Smooth muscle cell (in vitro differentiated cells): ENCODE results near the gene MBP. TPM values are rescaled to one million over a fixed set of nuclear protein-coding genes. Genes with fewer than 3 reads are reported as not detected.

ENCODE experiments used
- DNase-seq: peaks from one replicate; lab custom pipeline; 2025; ENCODE audit not compliant: unreplicated experiment; lab: John Stamatoyannopoulos, UW
- H2AFZ ChIP-seq: fragments of 200-600 bp; sonication (generic); 2 replicates; pipeline ENCODE4 v1.6.0; 2016; ENCODE audit warnings: antibody characterized with exemption, low read depth, mild to moderate bottlenecking
- H3F3A ChIP-seq: fragments of 200-600 bp; sonication (generic); 2 replicates; pipeline ENCODE4 v1.6.0; 2017; ENCODE audit warnings: antibody characterized with exemption, low read depth
- H3K27ac ChIP-seq: fragments of 200-600 bp; sonication (generic); 2 replicates; pipeline ENCODE4 v1.5.1; 2016; ENCODE audit warnings: low read depth, mild to moderate bottlenecking
- H3K27me3 ChIP-seq: fragments of 200-600 bp; sonication (generic); 2 replicates; pipeline ENCODE4 v1.6.1; 2016; ENCODE audit warnings: low read depth, mild to moderate bottlenecking
- H3K36me3 ChIP-seq: fragments of 200-600 bp; sonication (generic); 2 replicates; pipeline ENCODE4 v1.5.1; 2016; ENCODE audit warnings: low read depth
- H3K4me1 ChIP-seq: fragments of 200-600 bp; sonication (generic); 2 replicates; pipeline ENCODE4 v1.5.1; 2016; ENCODE audit warnings: low read depth
- H3K4me2 ChIP-seq: fragments of 200-600 bp; sonication (generic); 2 replicates; pipeline ENCODE4 v1.6.0; 2016; ENCODE audit warnings: mild to moderate bottlenecking
- H3K4me3 ChIP-seq: fragments of 200-600 bp; sonication (generic); 2 replicates; pipeline ENCODE4 v1.5.1; 2016; ENCODE audit warnings: mild to moderate bottlenecking
- H3K79me2 ChIP-seq: fragments of 200-600 bp; sonication (generic); 2 replicates; pipeline ENCODE4 v1.6.0; 2016; ENCODE audit warnings: low read depth, mild to moderate bottlenecking
- H3K9ac ChIP-seq: fragments of 200-600 bp; sonication (generic); 2 replicates; pipeline ENCODE4 v1.6.0; 2016; ENCODE audit warnings: low read depth
- H3K9me3 ChIP-seq: fragments of 200-600 bp; sonication (generic); replicated peaks from 2 replicates; pipeline ENCODE4 v1.5.1; 2016; ENCODE audit warnings: low read depth
- H4K20me1 ChIP-seq: fragments of 200-600 bp; sonication (generic); 2 replicates; pipeline ENCODE4 v1.6.0; 2016; ENCODE audit warnings: low read depth
- CTCF ChIP-seq: fragments of 200-600 bp; sonication (generic); IDR thresholded peaks from 2 replicates; pipeline ENCODE4 v1.5.1; 2017; ENCODE audit warnings: borderline replicate concordance, mild to moderate bottlenecking, antibody characterized with exemption; ENCODE audit not compliant: insufficient read depth, poor library complexity, severe bottlenecking
- WGBS: methylation state at CpG from one replicate; pipeline ENCODE4 v1.1.7; 2016; ENCODE audit warnings: low lambda C conversion rate; 5-methylcytosine and 5-hydroxymethylcytosine counted together
- polyA plus RNA-seq: library from polyadenylated mRNA; unstranded; fragments of >200 nt; fragmentation: Nextera tagmentation; extraction: Ambion mirVana; gene quantifications from 2 replicates; pipeline ENCODE4 v1.2.1, GENCODE V29; 2016
- total RNA-seq: library from RNA; depleted of rRNA; stranded (reverse); fragments of >200 nt; gene quantifications from 2 replicates; pipeline ENCODE4 v1.2.3, GENCODE V29; 2014

MBP gene
- 4.5 and 5.1 TPM in 2 replicates for total RNA-seq
- polyA plus RNA-seq, result 1.4 and 6.3 TPM in 2 replicates

GRCh38 chr18:77132369-77133050, at the start of gene MBP:
TSS of gene MBP (minus strand) at chr18:77132783. CDS start at chr18:77105261, 27,522 bp downstream.
- Histone ChIP-seq H3K9ac (peak within 1 kb of the TSS; percentile 54), H4K20me1 (no peaks in the 10 kb centered on the region), H3K9me3 (no peaks in the 10 kb centered on the region), H3K4me1 (peaks cover 8% of the 10 kb centered on the region), H3K36me3 (no peaks in the 10 kb centered on the region), H3K79me2 (no peaks in the 10 kb centered on the region), H3K27me3 (peaks cover 52% of the 10 kb centered on the region), H3K4me2 (peak within 1 kb of the TSS; percentile 96), H3F3A (no peaks in the 10 kb centered on the region), H3K4me3 (peak within 1 kb of the TSS; percentile 82), H2AFZ (peak within 1 kb of the TSS; percentile 77), H3K27ac (no peak within 1 kb of the TSS)
- no peak for TF ChIP-seq CTCF
- WGBS, result 3% methylated on average over 57 of the region's 88 CpGs
- no peak for DNase-seq

GRCh38 chr18:77181950-77182707, 49.5 kb upstream of the MBP start:
- Histone ChIP-seq H3F3A (no peaks in the 10 kb centered on the region), H3K36me3 (no peaks in the 10 kb centered on the region), H3K9me3 (no peaks in the 10 kb centered on the region), H2AFZ (no peak overlapping the region), H3K4me2 (no peak overlapping the region), H3K4me1 (no peaks in the 10 kb centered on the region), H3K9ac (no peak overlapping the region), H3K4me3 (no peak overlapping the region), H3K27ac (no peak overlapping the region), H4K20me1 (no peaks in the 10 kb centered on the region), H3K79me2 (no peaks in the 10 kb centered on the region), H3K27me3 (no peaks in the 10 kb centered on the region)
- 88% methylated on average over 12 of the region's 12 CpGs for WGBS
- TF ChIP-seq CTCF, result no peak
- DNase-seq, result no peak

- Histone ChIP-seq H3K27ac (no peak overlapping the region), H3F3A (no peaks in the 10 kb centered on the region), H3K4me2 (no peak overlapping the region), H3K4me3 (no peak overlapping the region), H3K36me3 (no peaks in the 10 kb centered on the region), H3K9me3 (no peaks in the 10 kb centered on the region), H3K9ac (no peak overlapping the region), H4K20me1 (no peaks in the 10 kb centered on the region), H3K4me1 (no peaks in the 10 kb centered on the region), H2AFZ (no peak overlapping the region), H3K79me2 (no peaks in the 10 kb centered on the region), H3K27me3 (no peaks in the 10 kb centered on the region)
- no peak for TF ChIP-seq CTCF
- DNase-seq, result no peak
- WGBS, result 51% methylated on average over 7 of the region's 7 CpGs
These were observed 46.0 kb upstream of the MBP start for GRCh38 chr18:77178559-77178958.
